Gastrocnemius medialis (tissue), 4 donors: ENCODE measurements around the gene ACR.

Experiments used
- POLR2A ChIP-seq, 2 donors: fragments of 450-650 bp; IDR thresholded peaks; one replicate each; pipeline ENCODE4 v1.6.1; 2017; ENCODE audit warnings: antibody characterized with exemption in 2 of 2, mild to moderate bottlenecking in 2 of 2, moderate library complexity in 2 of 2
- TF ChIP-seq, protein P1 (sequence below), 5 experiments: fragments of 450-650 bp in 3 of 5; fragments of 200-600 bp in 2 of 5; sonication (generic) in 2 of 5; IDR thresholded peaks in 4 of 5; conservative IDR thresholded peaks in 1 of 5; 1 replicate in 4 of 5; 2 replicates in 1 of 5; pipeline ENCODE4 v1.5.1; 2016 to 2019; ENCODE audit warnings: antibody characterized with exemption in 5 of 5, mild to moderate bottlenecking in 3 of 5, moderate library complexity in 3 of 5

DNA sequence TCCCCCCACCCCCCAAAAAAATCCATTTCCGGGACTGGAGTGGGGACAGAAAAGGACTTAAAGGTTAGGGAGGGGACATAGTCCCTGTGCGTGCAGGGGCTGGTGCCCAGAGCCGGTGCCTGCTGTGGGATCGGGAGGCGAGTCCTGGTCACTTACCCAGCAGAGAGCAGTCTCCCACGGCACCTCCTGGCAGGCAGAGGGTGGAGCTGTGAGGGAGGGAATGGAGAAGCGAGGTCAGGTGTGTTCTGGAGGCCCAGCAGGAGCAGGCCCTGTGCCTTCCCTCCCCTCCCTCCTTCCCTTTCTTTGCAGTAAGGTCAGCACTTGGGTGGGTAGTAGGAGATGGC, 37.0 kb upstream of the ACR start:
- TF ChIP-seq, protein P1, sequence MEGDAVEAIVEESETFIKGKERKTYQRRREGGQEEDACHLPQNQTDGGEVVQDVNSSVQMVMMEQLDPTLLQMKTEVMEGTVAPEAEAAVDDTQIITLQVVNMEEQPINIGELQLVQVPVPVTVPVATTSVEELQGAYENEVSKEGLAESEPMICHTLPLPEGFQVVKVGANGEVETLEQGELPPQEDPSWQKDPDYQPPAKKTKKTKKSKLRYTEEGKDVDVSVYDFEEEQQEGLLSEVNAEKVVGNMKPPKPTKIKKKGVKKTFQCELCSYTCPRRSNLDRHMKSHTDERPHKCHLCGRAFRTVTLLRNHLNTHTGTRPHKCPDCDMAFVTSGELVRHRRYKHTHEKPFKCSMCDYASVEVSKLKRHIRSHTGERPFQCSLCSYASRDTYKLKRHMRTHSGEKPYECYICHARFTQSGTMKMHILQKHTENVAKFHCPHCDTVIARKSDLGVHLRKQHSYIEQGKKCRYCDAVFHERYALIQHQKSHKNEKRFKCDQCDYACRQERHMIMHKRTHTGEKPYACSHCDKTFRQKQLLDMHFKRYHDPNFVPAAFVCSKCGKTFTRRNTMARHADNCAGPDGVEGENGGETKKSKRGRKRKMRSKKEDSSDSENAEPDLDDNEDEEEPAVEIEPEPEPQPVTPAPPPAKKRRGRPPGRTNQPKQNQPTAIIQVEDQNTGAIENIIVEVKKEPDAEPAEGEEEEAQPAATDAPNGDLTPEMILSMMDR (IDR thresholded peaks at IDR 0.05 in 4 of 5, conservative IDR thresholded peaks at IDR 0.05 in 1 of 5) = no peak
- TF ChIP-seq POLR2A (IDR thresholded peaks at IDR 0.05) = no peak
